SU-DHL-6 (cell line): ENCODE data around the gene CA12.

Experiments used
- CTCF ChIP-seq: fragments of 200-600 bp; sonication (generic); IDR thresholded peaks from one replicate; pipeline ENCODE4 v1.5.1; 2017; ENCODE audit warnings: antibody characterized with exemption, mild to moderate bottlenecking, low read length, moderate library complexity; ENCODE audit not compliant: insufficient read depth, poor library complexity, severe bottlenecking
- EZH2phosphoT487 ChIP-seq: fragments of 200-600 bp; sonication (generic), shearing (Covaris generic); conservative IDR thresholded peaks from 2 replicates; pipeline ENCODE4 v1.6.1; 2018; ENCODE audit warnings: mild to moderate bottlenecking, antibody characterized with exemption, low read length, moderate library complexity, mixed read lengths

- TF ChIP-seq CTCF: no peak
- no peak for TF ChIP-seq EZH2phosphoT487
Observed at GRCh38 chr15:63372018-63372705, 9.5 kb downstream of the CA12 start.
